GM10248 (cell line): Measurements from ENCODE around the gene SLX4IP.

Experiments used
- CTCF ChIA-PET: fragments of 300-600 bp; sonication (Branson Sonifier 250); formaldehyde crosslinking; extraction: SDS; loops from one replicate; lab custom pipeline; 2021; ENCODE audit warnings: antibody characterized with exemption; lab: Yijun Ruan, JAX
- POLR2A ChIA-PET: fragments of 350-650 bp; sonication (Branson Sonifier 250); formaldehyde crosslinking; extraction: SDS; loops from one replicate; lab custom pipeline; 2020; ENCODE audit warnings: antibody characterized with exemption; lab: Yijun Ruan, JAX
- DNase-seq: peaks from one replicate; pipeline ENCODE4 v3.0.0; 2012; ENCODE audit errors: extremely low spot score
- CTCF ChIP-seq: IDR thresholded peaks from 2 replicates; pipeline ENCODE4 v1.5.1; 2012; ENCODE audit warnings: mild to moderate bottlenecking, low read depth; ENCODE audit errors: extremely low read depth, missing control alignments, control extremely low read depth

The SLX4IP gene

GRCh38 chr20:10538768-10539167, 103.7 kb downstream of the SLX4IP start:
- ChIA-PET POLR2A (no interaction called here), CTCF (interaction anchor here (0.7 kb wide), 1 partner anchor 9 kb away, joined by 3 read pairs; no protein-coding TSS in a partner anchor)
- no peak for DNase-seq
- TF ChIP-seq CTCF: no peak

- TF ChIP-seq CTCF: no peak
- POLR2A ChIA-PET: interaction anchor here (0.7 kb wide), 1 partner anchor 130 kb away, joined by 6 read pairs; no protein-coding TSS in a partner anchor
- DNase-seq: no peak
- CTCF ChIA-PET: interaction anchor here (1.9 kb wide), 1 partner anchor 12 kb away, joined by 8 read pairs; no protein-coding TSS in a partner anchor
Observed at GRCh38 chr20:10539818-10540553, 104.9 kb downstream of the SLX4IP start.

- no peak for TF ChIP-seq CTCF
- ChIA-PET CTCF (interaction anchor here (1.9 kb wide), 1 partner anchor 11 kb away, joined by 8 read pairs; no protein-coding TSS in a partner anchor), POLR2A (no interaction called here)
- no peak for DNase-seq
Observed at GRCh38 chr20:10540636-10541493, 105.8 kb downstream of the SLX4IP start.

- TF ChIP-seq CTCF: no peak
- ChIA-PET POLR2A (no interaction called here), CTCF (no interaction called here)
- DNase-seq: no peak
Observed at GRCh38 chr20:10541668-10542411, 106.7 kb downstream of the SLX4IP start.

- DNase-seq: no peak
- CTCF ChIA-PET: interaction anchor here (1.2 kb wide), 1 partner anchor 28 kb away, joined by 3 read pairs; no protein-coding TSS in a partner anchor
- POLR2A ChIA-PET: no interaction called here
Observed at GRCh38 chr20:10542442-10542841, 107.3 kb downstream of the SLX4IP start.

More at GRCh38 chr20:10542442-10542841, 107.3 kb downstream of the SLX4IP start:
- no peak for TF ChIP-seq CTCF
